ENCODE measurements around the gene FRMD4A.

GRCh38 chr10:13721486-13721885, 609.2 kb downstream of the FRMD4A start:
- TF ChIP-seq, protein P1, sequence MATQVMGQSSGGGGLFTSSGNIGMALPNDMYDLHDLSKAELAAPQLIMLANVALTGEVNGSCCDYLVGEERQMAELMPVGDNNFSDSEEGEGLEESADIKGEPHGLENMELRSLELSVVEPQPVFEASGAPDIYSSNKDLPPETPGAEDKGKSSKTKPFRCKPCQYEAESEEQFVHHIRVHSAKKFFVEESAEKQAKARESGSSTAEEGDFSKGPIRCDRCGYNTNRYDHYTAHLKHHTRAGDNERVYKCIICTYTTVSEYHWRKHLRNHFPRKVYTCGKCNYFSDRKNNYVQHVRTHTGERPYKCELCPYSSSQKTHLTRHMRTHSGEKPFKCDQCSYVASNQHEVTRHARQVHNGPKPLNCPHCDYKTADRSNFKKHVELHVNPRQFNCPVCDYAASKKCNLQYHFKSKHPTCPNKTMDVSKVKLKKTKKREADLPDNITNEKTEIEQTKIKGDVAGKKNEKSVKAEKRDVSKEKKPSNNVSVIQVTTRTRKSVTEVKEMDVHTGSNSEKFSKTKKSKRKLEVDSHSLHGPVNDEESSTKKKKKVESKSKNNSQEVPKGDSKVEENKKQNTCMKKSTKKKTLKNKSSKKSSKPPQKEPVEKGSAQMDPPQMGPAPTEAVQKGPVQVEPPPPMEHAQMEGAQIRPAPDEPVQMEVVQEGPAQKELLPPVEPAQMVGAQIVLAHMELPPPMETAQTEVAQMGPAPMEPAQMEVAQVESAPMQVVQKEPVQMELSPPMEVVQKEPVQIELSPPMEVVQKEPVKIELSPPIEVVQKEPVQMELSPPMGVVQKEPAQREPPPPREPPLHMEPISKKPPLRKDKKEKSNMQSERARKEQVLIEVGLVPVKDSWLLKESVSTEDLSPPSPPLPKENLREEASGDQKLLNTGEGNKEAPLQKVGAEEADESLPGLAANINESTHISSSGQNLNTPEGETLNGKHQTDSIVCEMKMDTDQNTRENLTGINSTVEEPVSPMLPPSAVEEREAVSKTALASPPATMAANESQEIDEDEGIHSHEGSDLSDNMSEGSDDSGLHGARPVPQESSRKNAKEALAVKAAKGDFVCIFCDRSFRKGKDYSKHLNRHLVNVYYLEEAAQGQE (IDR thresholded peaks at IDR 0.05; ENCODE audit: low read depth, low read length): no peak
- TF ChIP-seq CHD2 (IDR thresholded peaks at IDR 0.05; ENCODE audit: low read length, partially characterized antibody): no peak
- TF ChIP-seq CTCF (IDR thresholded peaks at IDR 0.05): no peak
- TF ChIP-seq RFX5 (IDR thresholded peaks at IDR 0.05; ENCODE audit: low read length): no peak
